Measurements from ENCODE around the gene DONSON.

- TF ChIP-seq EZH2 (IDR thresholded peaks at IDR 0.05; ENCODE audit: insufficient read depth, low read length) (no peak), CTCF (IDR thresholded peaks at IDR 0.05; ENCODE audit: insufficient read depth, low read depth, low read length) (no peak)
Observed at GRCh38 chr21:33544451-33545195, 43.9 kb downstream of the DONSON start.

Measured in astrocyte (in vitro differentiated cells and primary cell).